Measurements from ENCODE around the gene RBFA. TPM values are rescaled to one million over a fixed set of nuclear protein-coding genes. Genes with fewer than 3 reads are reported as not detected.
"Not testable (repeated sequence)": the region's sequence is repeated elsewhere in the genome, so short reads cannot be mapped to it uniquely, and the experiment has no call there.

Gene RBFA
- total RNA-seq, 1 experiment from 2014 or later = 20.5 TPM

DNA sequence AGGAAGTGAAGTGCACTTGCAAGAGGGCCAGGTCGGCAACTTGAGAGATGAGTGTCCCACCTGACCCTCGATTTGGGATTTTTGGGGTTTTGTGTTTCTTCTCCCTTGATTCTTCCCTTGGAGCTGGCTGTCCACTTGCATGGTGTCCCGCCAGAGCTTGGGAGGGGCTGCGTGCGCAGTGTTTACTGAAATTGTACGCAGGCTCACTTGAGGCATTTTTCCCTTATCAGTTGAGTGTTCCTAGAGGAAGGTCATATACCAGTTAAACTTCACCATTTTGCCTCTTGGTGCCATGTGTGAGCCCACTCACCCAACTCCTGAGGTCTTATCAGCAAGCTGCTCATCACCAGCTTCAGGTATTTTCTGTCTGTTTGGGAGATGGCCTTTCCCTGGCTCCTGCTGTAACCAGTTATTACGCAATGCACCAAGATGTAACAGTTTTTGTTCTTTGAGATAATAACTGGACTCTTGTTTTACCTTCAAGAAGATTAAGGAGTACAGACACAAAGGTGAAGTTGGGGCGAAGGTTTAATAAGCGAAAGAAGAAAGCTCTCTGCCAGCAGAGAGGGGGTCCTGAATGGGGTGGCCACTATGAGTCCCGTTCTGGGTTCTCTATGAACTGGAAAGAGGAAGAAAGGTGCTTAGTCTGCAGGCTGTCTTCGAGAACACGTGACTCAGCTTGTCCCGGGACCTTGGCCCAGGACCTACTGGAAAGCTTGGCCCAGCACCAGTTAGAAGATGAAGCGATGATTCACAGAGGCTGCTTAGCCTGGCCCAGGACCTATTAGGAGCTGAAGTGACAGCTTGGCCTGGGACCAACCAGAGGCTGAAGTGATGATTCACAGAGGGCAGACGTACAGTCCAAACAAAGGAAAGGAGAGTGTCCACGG is 24.3 kb upstream of the RBFA start:
- Mint-ChIP-seq H3K4me3 (ENCODE audit: low read depth, unreplicated experiment) (no peak overlapping the region), H3K27ac (ENCODE audit: unreplicated experiment) (no peak overlapping the region), H3K9me3 (ENCODE audit: low read depth, unreplicated experiment) (peaks cover 12% of the 10 kb centered on the region), H3K4me1 (ENCODE audit: low read depth, unreplicated experiment) (no peaks in the 10 kb centered on the region), H3K27me3 (ENCODE audit: unreplicated experiment) (no peaks in the 10 kb centered on the region), H3K36me3 (ENCODE audit: insufficient read depth, unreplicated experiment) (no peaks in the 10 kb centered on the region)
- no TSS peak for BruUV-seq (replicated peaks)
- TF ChIP-seq, protein P1, sequence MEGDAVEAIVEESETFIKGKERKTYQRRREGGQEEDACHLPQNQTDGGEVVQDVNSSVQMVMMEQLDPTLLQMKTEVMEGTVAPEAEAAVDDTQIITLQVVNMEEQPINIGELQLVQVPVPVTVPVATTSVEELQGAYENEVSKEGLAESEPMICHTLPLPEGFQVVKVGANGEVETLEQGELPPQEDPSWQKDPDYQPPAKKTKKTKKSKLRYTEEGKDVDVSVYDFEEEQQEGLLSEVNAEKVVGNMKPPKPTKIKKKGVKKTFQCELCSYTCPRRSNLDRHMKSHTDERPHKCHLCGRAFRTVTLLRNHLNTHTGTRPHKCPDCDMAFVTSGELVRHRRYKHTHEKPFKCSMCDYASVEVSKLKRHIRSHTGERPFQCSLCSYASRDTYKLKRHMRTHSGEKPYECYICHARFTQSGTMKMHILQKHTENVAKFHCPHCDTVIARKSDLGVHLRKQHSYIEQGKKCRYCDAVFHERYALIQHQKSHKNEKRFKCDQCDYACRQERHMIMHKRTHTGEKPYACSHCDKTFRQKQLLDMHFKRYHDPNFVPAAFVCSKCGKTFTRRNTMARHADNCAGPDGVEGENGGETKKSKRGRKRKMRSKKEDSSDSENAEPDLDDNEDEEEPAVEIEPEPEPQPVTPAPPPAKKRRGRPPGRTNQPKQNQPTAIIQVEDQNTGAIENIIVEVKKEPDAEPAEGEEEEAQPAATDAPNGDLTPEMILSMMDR (IDR thresholded peaks at IDR 0.05; ENCODE audit: unreplicated experiment) = no peak
- CTCF ChIA-PET = no interaction called here
- no peak for DNase-seq
- intact Hi-C loops (cut with micrococcal nuclease; ENCODE audit: unreplicated experiment) = no loop called here

DNA sequence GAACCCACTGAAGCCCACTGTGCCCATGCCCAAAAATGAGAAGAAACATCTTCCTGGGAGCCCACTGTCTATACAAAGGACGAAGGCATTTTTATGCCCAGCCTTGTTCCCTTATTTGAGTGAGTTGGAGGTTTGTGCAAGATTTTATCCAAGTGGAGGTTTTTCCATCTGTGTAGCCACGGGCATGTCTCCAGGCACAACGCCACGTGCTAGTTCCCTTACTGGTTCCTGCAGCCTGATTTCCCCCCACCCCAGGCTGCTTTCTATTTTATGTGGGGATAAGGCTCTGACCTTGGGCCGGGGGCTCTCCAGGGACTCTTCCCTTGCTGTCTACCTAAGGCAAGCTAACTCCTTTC is 23.7 kb upstream of the RBFA start:
- intact Hi-C loops (cut with micrococcal nuclease; ENCODE audit: unreplicated experiment) = no loop called here
- no peak overlapping the region for H3K4me3 Mint-ChIP-seq (ENCODE audit: low read depth, unreplicated experiment)
- H3K27ac Mint-ChIP-seq (ENCODE audit: unreplicated experiment) = no peak overlapping the region
- H3K27me3 Mint-ChIP-seq (ENCODE audit: unreplicated experiment) = no peaks in the 10 kb centered on the region
- no peak for DNase-seq
- CTCF ChIA-PET = no interaction called here
- no peaks in the 10 kb centered on the region for H3K4me1 Mint-ChIP-seq (ENCODE audit: low read depth, unreplicated experiment)
- TF ChIP-seq, protein P1 (IDR thresholded peaks at IDR 0.05; ENCODE audit: unreplicated experiment) = no peak
- no TSS peak for BruUV-seq (replicated peaks)
- H3K36me3 Mint-ChIP-seq (ENCODE audit: insufficient read depth, unreplicated experiment) = no peaks in the 10 kb centered on the region
- peaks cover 12% of the 10 kb centered on the region for H3K9me3 Mint-ChIP-seq (ENCODE audit: low read depth, unreplicated experiment)

DNA sequence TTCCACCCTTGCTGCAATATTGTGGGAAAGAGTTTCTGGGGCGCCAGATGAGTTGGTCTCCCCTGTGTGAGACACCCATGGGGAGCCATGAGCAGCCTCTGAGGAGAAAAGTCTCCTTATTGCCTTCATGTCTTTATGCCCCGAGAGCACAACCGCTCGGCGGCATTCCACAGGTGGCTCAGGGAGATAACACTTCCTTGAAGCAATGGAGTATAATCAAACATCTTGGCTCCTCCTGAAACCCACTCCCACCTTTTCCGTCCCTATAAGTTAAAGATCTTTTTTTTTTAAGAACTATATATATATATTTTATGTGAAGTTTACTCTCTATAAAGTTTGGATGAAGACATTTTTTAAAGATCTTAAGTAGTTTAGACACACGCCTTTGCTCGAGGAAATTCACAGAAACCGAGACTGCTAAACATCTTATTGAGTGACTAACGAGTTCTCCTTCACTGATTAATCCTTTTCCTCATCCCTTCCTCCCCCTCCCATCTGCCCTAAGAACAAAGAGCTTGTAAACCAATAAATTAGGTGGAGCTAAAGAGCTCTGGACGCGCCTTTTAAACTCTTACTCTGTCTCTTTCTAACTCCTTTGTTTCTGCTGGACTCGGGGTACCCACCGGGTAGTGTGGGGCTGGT is 22.6 kb upstream of the RBFA start:
- peaks cover 12% of the 10 kb centered on the region for H3K9me3 Mint-ChIP-seq (ENCODE audit: low read depth, unreplicated experiment)
- intact Hi-C loops (cut with micrococcal nuclease; ENCODE audit: unreplicated experiment); DNase-seq; CTCF ChIA-PET; H3K27ac Mint-ChIP-seq (ENCODE audit: unreplicated experiment); H3K4me3 Mint-ChIP-seq (ENCODE audit: low read depth, unreplicated experiment); H3K4me1 Mint-ChIP-seq (ENCODE audit: low read depth, unreplicated experiment); BruUV-seq (replicated peaks); H3K36me3 Mint-ChIP-seq (ENCODE audit: insufficient read depth, unreplicated experiment); H3K27me3 Mint-ChIP-seq (ENCODE audit: unreplicated experiment): not testable (repeated sequence)

DNA sequence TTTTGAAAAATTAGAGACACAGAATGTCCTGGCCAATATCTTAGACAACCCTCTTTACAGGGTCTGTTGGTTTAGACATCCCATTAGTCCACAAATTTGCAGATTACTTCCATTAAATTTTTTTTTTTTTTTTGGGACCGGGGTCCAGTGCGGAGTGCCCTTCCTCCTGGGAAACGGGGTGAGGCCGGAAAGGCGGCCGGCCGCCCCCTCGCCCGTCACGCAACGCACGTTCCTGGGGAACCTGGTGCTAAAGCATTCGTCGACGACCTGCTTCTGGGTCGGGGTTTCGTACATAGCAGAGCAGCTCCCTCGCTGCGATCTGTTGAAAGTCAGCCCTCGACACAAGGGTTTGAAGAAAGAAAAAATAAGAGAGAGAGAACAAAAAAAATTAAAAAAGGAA is 21.5 kb upstream of the RBFA start:
- H3K9me3 Mint-ChIP-seq (ENCODE audit: low read depth, unreplicated experiment) = peaks cover 9% of the 10 kb centered on the region
- intact Hi-C loops (cut with micrococcal nuclease; ENCODE audit: unreplicated experiment) = no loop called here
- no peak overlapping the region for H3K4me3 Mint-ChIP-seq (ENCODE audit: low read depth, unreplicated experiment)
- no peaks in the 10 kb centered on the region for H3K4me1 Mint-ChIP-seq (ENCODE audit: low read depth, unreplicated experiment)
- H3K27me3 Mint-ChIP-seq (ENCODE audit: unreplicated experiment) = no peaks in the 10 kb centered on the region
- TF ChIP-seq, protein P1 (IDR thresholded peaks at IDR 0.05; ENCODE audit: unreplicated experiment) = no peak
- H3K36me3 Mint-ChIP-seq (ENCODE audit: insufficient read depth, unreplicated experiment) = no peaks in the 10 kb centered on the region
- CTCF ChIA-PET = no interaction called here
- no peak overlapping the region for H3K27ac Mint-ChIP-seq (ENCODE audit: unreplicated experiment)
- no peak for DNase-seq
- no TSS peak for BruUV-seq (replicated peaks)

DNA sequence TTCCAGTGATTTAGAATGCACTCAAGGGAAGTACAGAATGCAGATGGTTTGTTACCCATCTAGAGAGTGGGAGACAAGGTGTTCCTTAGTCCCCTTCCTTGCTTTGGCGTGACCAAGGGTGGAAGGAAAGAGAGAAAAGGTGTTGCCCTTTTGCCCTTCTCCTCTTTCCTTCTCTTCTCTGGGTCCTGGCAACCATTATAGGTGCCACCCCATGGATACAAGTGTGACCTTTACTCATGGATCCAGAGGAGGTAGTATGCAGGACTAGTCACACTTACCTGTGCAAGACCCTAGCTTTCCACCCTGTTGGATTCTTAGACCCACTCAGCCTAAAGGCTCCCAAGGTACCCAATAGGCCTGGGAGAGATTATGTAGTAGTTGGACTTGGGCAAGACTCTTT is 11.6 kb upstream of the RBFA start:
- Mint-ChIP-seq H3K4me1 (ENCODE audit: low read depth, unreplicated experiment) (no peaks in the 10 kb centered on the region), H3K27me3 (ENCODE audit: unreplicated experiment) (no peaks in the 10 kb centered on the region), H3K9me3 (ENCODE audit: low read depth, unreplicated experiment) (peaks cover 9% of the 10 kb centered on the region), H3K36me3 (ENCODE audit: insufficient read depth, unreplicated experiment) (no peaks in the 10 kb centered on the region), H3K27ac (ENCODE audit: unreplicated experiment) (no peak overlapping the region), H3K4me3 (ENCODE audit: low read depth, unreplicated experiment) (no peak overlapping the region)
- CTCF ChIA-PET = no interaction called here
- no TSS peak for BruUV-seq (replicated peaks)
- DNase-seq = no peak
- intact Hi-C loops (cut with micrococcal nuclease; ENCODE audit: unreplicated experiment) = no loop called here
- TF ChIP-seq, protein P1 (IDR thresholded peaks at IDR 0.05; ENCODE audit: unreplicated experiment) = no peak
